DND-41 (cell line): ENCODE data around the gene CD164.

ENCODE experiments used
- ATAC-seq: fragments of 200-7000 bp; cut with Tn5 transposase; 3 replicates; pipeline ENCODE4 v1.9.1; 2021; ENCODE audit warnings: low read depth; ENCODE audit not compliant: insufficient read depth
- DNase-seq: peaks from one replicate; pipeline ENCODE4 v3.0.0-alpha.2; 2020
- H2AFZ ChIP-seq: 2 replicates; pipeline ENCODE4 v1.6.0; 2012; ENCODE audit warnings: low read depth, low read length
- H3K27ac ChIP-seq: 2 replicates; pipeline ENCODE4 v1.5.1; 2012; ENCODE audit warnings: low read length, inconsistent platforms
- H3K27me3 ChIP-seq: fragments of 200-600 bp; sonication (generic); 2 replicates; pipeline ENCODE4 v1.6.0; 2012; ENCODE audit warnings: low read length, mild to moderate bottlenecking, inconsistent platforms; ENCODE audit not compliant: insufficient read depth, poor library complexity
- H3K36me3 ChIP-seq: 2 replicates; pipeline ENCODE4 v1.5.1; 2012; ENCODE audit warnings: low read length, inconsistent platforms; ENCODE audit not compliant: insufficient read depth
- H3K4me1 ChIP-seq: 2 replicates; pipeline ENCODE4 v1.5.1; 2012; ENCODE audit warnings: mild to moderate bottlenecking, low read length; ENCODE audit not compliant: insufficient read depth
- H3K4me2 ChIP-seq: 2 replicates; pipeline ENCODE4 v1.6.0; 2012; ENCODE audit warnings: mild to moderate bottlenecking, moderate library complexity, low read length, inconsistent platforms; ENCODE audit not compliant: insufficient read depth
- H3K4me3 ChIP-seq, 2 experiments: fragments of 200-600 bp in 1 of 2; shearing (Covaris generic) in 1 of 2; 2 replicates each; pipeline ENCODE4 v1.5.1; 2012 to 2016; ENCODE audit warnings: inconsistent platforms in 2 of 2, low read length in 2 of 2, mild to moderate bottlenecking in 2 of 2, low read depth in 1 of 2, moderate library complexity in 1 of 2
- H3K79me2 ChIP-seq: 2 replicates; pipeline ENCODE4 v1.6.0; 2012; ENCODE audit warnings: low read length, inconsistent platforms; ENCODE audit not compliant: insufficient read depth
- H3K9ac ChIP-seq: 2 replicates; pipeline ENCODE4 v1.6.0; 2012; ENCODE audit warnings: low read depth, mild to moderate bottlenecking, inconsistent platforms, low read length, moderate library complexity
- H3K9me3 ChIP-seq: 2 replicates; pipeline ENCODE4 v1.5.1; 2012; ENCODE audit warnings: low read length, moderate library complexity, mild to moderate bottlenecking, inconsistent platforms; ENCODE audit not compliant: insufficient read depth, severe bottlenecking
- H4K20me1 ChIP-seq: 2 replicates; pipeline ENCODE4 v1.6.0; 2012; ENCODE audit warnings: low read length; ENCODE audit not compliant: insufficient read depth
- CTCF ChIP-seq: IDR thresholded peaks from 2 replicates; pipeline ENCODE4 v1.5.1; 2012; ENCODE audit warnings: borderline replicate concordance, low read length, moderate library complexity, mild to moderate bottlenecking; ENCODE audit not compliant: poor library complexity, severe bottlenecking; ENCODE audit errors: extremely low read depth
- EZH2 ChIP-seq: IDR thresholded peaks from 3 replicates; pipeline ENCODE4 v1.6.1; 2012; ENCODE audit warnings: borderline replicate concordance, low read depth, mild to moderate bottlenecking, moderate library complexity, low read length, inconsistent platforms; ENCODE audit not compliant: severe bottlenecking

CD164 gene

GRCh38 chr6:109363753-109364152 lies 18.5 kb downstream of the CD164 start:
- H2AFZ ChIP-seq: no peak overlapping the region
- DNase-seq: no peak
- H3K79me2 ChIP-seq: peaks cover 1% of the 10 kb centered on the region; the same call in 1 of the 2 replicates
- no peak for ATAC-seq
- H3K4me3 ChIP-seq: no peak overlapping the region
- no peaks in the 10 kb centered on the region for H3K9me3 ChIP-seq
- H3K4me1 ChIP-seq: no peaks in the 10 kb centered on the region
- H3K9ac ChIP-seq: no peak overlapping the region
- TF ChIP-seq EZH2 (no peak), CTCF (no peak)
- H3K36me3 ChIP-seq: peaks cover 86% of the 10 kb centered on the region
- H3K27ac ChIP-seq: no peak overlapping the region
- no peak overlapping the region for H3K4me2 ChIP-seq
- H4K20me1 ChIP-seq: no peaks in the 10 kb centered on the region
- H3K27me3 ChIP-seq: no peaks in the 10 kb centered on the region

GRCh38 chr6:109362102-109362884 lies 20.0 kb downstream of the CD164 start:
- ATAC-seq: no peak
- H2AFZ ChIP-seq: no peak overlapping the region

GRCh38 chr6:109360791-109361190 lies 21.5 kb downstream of the CD164 start:
- no peaks in the 10 kb centered on the region for H3K27me3 ChIP-seq
- H3K9ac ChIP-seq: no peak overlapping the region
- no peak overlapping the region for H3K4me3 ChIP-seq
- no peak overlapping the region for H3K27ac ChIP-seq
- peaks cover 81% of the 10 kb centered on the region for H3K36me3 ChIP-seq
- H3K4me2 ChIP-seq: no peak overlapping the region
- ATAC-seq (peak; percentile 40; the same call in 1 of the 3 replicates), DNase-seq (no peak)
- peaks cover 12% of the 10 kb centered on the region for H3K9me3 ChIP-seq
- TF ChIP-seq CTCF: no peak
- no peak for TF ChIP-seq EZH2
- no peaks in the 10 kb centered on the region for H3K79me2 ChIP-seq
- H3K4me1 ChIP-seq: no peaks in the 10 kb centered on the region
- no peak overlapping the region for H2AFZ ChIP-seq
- no peaks in the 10 kb centered on the region for H4K20me1 ChIP-seq

More at GRCh38 chr6:109362102-109362884, 20.0 kb downstream of the CD164 start:
- H3K27me3 ChIP-seq: no peaks in the 10 kb centered on the region
- no peaks in the 10 kb centered on the region; the same call in 1 of the 2 replicates for H3K79me2 ChIP-seq
- no peak overlapping the region for H3K4me3 ChIP-seq
- no peak for TF ChIP-seq CTCF
- TF ChIP-seq EZH2: no peak
- H3K9me3 ChIP-seq: peaks cover under 1% of the 10 kb centered on the region
- H3K9ac ChIP-seq: no peak overlapping the region
- H3K4me1 ChIP-seq: no peaks in the 10 kb centered on the region
- no peak overlapping the region for H3K4me2 ChIP-seq
- peaks cover 81% of the 10 kb centered on the region for H3K36me3 ChIP-seq
- no peak for DNase-seq
- no peaks in the 10 kb centered on the region for H4K20me1 ChIP-seq
- no peak overlapping the region for H3K27ac ChIP-seq
